Pancreas (tissue), 10 donors: ENCODE results near the gene FERMT1. TPM values are rescaled to one million over a fixed set of nuclear protein-coding genes. Genes with fewer than 3 reads are reported as not detected.

ENCODE experiments used
- ATAC-seq, 4 donors: fragments of 200-7000 bp; cut with Tn5 transposase; one replicate each; pipeline versions ENCODE4 v1.8.0 to v1.9.1; 2020; ENCODE audit warnings: mild to moderate bottlenecking in 4 of 4, moderate library complexity in 4 of 4
- DNase-seq, 6 donors: peaks; one replicate each; pipeline ENCODE4 v3.0.0-alpha.2; 2020
- FAIRE-seq: peaks from 2 replicates; lab custom pipeline; 2012; peaks lifted over from hg19 to GRCh38; lab: Jason Lieb, UNC
- H3K27ac ChIP-seq, 4 donors: fragments of 200-600 bp; sonication (generic); 1 replicate in 3 of 4; 2 replicates in 1 of 4; pipeline versions ENCODE4 v1.5.0 to v1.8.0; 2020
- H3K27me3 ChIP-seq, 4 donors: fragments of 200-600 bp; one replicate each; pipeline ENCODE4 v1.8.0; 2021
- H3K36me3 ChIP-seq, 3 donors: fragments of 200-600 bp; sonication (generic) in 1 of 3; one replicate each; pipeline versions ENCODE4 v1.5.0 to v1.8.0; 2020 to 2021
- H3K4me1 ChIP-seq, 3 donors: fragments of 200-600 bp; one replicate each; pipeline ENCODE4 v1.8.0; 2021
- H3K4me3 ChIP-seq, 4 donors: fragments of 200-600 bp; sonication (generic) in 2 of 4; one replicate each; pipeline versions ENCODE4 v1.5.0 to v1.8.0; 2020 to 2021
- H3K9me3 ChIP-seq, 4 donors: fragments of 200-600 bp; one replicate each; pipeline ENCODE4 v1.8.0; 2021
- WGBS, 2 donors: extraction: QIAGEN DNeasy Blood & Tissue Kit; methylation state at CpG; one replicate each; pipeline ENCODE4 v1.1.7; 2013; 5-methylcytosine and 5-hydroxymethylcytosine counted together
- intact Hi-C, 3 donors: fragments of 100-400 bp; cut with DNase I; formaldehyde crosslinking; loops; one replicate each; pipeline versions ENCODE4 v1.11.1 to v1.14.2; 2022
- polyA plus RNA-seq, 2 donors: library from polyadenylated mRNA; stranded (reverse); fragments of 200-250 nt; gene quantifications; one replicate each; pipeline ENCODE4 v1.2.3, GENCODE V29; 2013
- total RNA-seq, 6 donors: library from RNA; stranded (reverse); fragmentation: NEBNext Ultra II Directional in 4 of 6; extraction: Animal tissue kit (Norgen Biotek cat#: 25700) in 4 of 6; gene quantifications; one replicate each; pipeline versions ENCODE4 v1.2.1 to v1.2.4, GENCODE V29; 2021 to 2023
- TF ChIP-seq, protein P1 (sequence below), 4 donors: fragments of 200-600 bp; sonication (generic) in 3 of 4; IDR thresholded peaks; one replicate each; pipeline versions ENCODE4 v1.5.0 to v1.8.0; 2021; ENCODE audit warnings: antibody characterized with exemption in 4 of 4
- donor health status: healthy with polysubstance abuse.
- donor health status: DM: no; HTN: no; CAD: no; lungs with moderate emphysema.
- donor health status: DM: no; HTN: no; CAD: no.
- donor health status: control.
- donor health status: control.
- donor health status: Bipolar disorder and iron deficiency.
- donor health status: DM: yes; HTN: yes; CAD: no.
- donor health status: DM: no; HTN: no; CAD: no.
- donor health status: DM: no; HTN: no; CAD: no.
- donor health status: DM: yes; HTN: yes; CAD: no.

Gene FERMT1, protein sequence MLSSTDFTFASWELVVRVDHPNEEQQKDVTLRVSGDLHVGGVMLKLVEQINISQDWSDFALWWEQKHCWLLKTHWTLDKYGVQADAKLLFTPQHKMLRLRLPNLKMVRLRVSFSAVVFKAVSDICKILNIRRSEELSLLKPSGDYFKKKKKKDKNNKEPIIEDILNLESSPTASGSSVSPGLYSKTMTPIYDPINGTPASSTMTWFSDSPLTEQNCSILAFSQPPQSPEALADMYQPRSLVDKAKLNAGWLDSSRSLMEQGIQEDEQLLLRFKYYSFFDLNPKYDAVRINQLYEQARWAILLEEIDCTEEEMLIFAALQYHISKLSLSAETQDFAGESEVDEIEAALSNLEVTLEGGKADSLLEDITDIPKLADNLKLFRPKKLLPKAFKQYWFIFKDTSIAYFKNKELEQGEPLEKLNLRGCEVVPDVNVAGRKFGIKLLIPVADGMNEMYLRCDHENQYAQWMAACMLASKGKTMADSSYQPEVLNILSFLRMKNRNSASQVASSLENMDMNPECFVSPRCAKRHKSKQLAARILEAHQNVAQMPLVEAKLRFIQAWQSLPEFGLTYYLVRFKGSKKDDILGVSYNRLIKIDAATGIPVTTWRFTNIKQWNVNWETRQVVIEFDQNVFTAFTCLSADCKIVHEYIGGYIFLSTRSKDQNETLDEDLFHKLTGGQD
- total RNA-seq (1 to 10 TPM; 1.5 to 5.6 (median 2.6) TPM), polyA plus RNA-seq (1 to 10 TPM in 1 of 2 donors, under 1 TPM in 1; 0.80 to 2.5 TPM)

DNA sequence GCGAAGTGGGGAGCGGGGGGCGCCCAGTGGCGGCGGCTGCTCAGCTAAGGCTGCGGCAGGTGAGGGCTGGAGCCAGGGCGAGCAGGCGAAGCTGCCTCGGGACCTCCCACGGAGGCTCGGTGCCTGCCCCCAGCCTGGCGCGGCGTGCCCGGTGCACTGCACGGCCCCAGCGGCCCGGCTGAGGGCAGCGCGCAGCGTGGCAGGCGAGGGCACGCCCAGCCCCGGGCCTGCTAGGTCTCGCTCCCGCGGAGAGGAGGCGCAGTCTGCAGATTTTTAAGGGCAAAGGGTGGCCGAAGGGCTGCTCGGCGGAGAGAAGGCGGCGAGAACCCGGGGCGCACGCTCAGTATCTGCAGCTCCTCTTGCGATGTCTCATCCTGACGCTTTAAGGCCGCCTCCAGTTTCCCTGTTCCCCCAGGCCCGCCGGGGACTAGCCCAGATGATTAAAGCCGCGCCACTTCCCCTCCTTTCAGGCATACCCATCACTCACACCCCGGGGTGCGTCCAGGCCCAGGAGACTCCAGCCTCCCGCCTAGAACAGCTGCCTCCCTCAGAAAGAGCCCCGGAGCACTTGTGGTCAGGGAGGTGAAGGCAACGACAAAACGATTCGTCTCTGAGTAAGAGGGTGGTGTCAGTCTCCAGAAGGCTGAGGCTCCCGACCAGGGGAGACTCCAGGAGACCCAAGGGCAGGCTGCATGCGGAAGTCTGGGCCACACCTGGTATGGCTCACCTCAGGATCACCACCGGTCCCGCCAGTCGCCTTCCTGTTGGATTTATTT, at the start of gene FERMT1:
Gene FERMT1 (minus strand): TSS at position 158 of the 776 bp plus-strand sequence. CDS start 3,476 bp downstream, outside the sequence.
- H3K36me3 ChIP-seq: no peaks in the 10 kb centered on the region
- H3K27ac ChIP-seq: peak within 1 kb of the TSS; percentile 66 to 72 (median 70)
- TF ChIP-seq, protein P1, sequence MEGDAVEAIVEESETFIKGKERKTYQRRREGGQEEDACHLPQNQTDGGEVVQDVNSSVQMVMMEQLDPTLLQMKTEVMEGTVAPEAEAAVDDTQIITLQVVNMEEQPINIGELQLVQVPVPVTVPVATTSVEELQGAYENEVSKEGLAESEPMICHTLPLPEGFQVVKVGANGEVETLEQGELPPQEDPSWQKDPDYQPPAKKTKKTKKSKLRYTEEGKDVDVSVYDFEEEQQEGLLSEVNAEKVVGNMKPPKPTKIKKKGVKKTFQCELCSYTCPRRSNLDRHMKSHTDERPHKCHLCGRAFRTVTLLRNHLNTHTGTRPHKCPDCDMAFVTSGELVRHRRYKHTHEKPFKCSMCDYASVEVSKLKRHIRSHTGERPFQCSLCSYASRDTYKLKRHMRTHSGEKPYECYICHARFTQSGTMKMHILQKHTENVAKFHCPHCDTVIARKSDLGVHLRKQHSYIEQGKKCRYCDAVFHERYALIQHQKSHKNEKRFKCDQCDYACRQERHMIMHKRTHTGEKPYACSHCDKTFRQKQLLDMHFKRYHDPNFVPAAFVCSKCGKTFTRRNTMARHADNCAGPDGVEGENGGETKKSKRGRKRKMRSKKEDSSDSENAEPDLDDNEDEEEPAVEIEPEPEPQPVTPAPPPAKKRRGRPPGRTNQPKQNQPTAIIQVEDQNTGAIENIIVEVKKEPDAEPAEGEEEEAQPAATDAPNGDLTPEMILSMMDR (IDR thresholded peaks at IDR 0.05): no peak
- intact Hi-C loops: no loop called here
- ATAC-seq (peak; percentile 96 to 98 (median 96)), DNase-seq (peak; percentile 49 to 87 (median 70)), FAIRE-seq (no peak)
- H3K4me1 ChIP-seq: peaks cover 0 to 3% (median 0%) of the 10 kb centered on the region in 3 donors
- H3K9me3 ChIP-seq: no peaks in the 10 kb centered on the region
- WGBS, 2 donors: 6 to 8% methylated on average over 37 to 55 of the region's 55 CpGs
- H3K27me3 ChIP-seq: no peaks in the 10 kb centered on the region
- H3K4me3 ChIP-seq: peak within 1 kb of the TSS; percentile 33 to 66 (median 47)

- Histone ChIP-seq H3K27me3 (no peaks in the 10 kb centered on the region), H3K27ac (no peak overlapping the region), H3K4me1 (no peaks in the 10 kb centered on the region), H3K4me3 (no peak overlapping the region), H3K36me3 (no peaks in the 10 kb centered on the region), H3K9me3 (no peaks in the 10 kb centered on the region)
- TF ChIP-seq, protein P1 (IDR thresholded peaks at IDR 0.05): no peak
- ATAC-seq (no peak), DNase-seq (no peak), FAIRE-seq (no peak)
- intact Hi-C loops: loop anchor here in 1 of 3 donors (10.0 kb wide), 1 partner anchor 596 kb away; the partner anchor contains the start of gene BMP2
Measured at GRCh38 chr20:6169251-6169650, 46.4 kb upstream of the FERMT1 start.

GRCh38 chr20:6168204-6168603, 45.4 kb upstream of the FERMT1 start:
- Histone ChIP-seq H3K4me1 (no peaks in the 10 kb centered on the region), H3K27ac (no peak overlapping the region), H3K36me3 (no peaks in the 10 kb centered on the region), H3K4me3 (no peak overlapping the region), H3K27me3 (no peaks in the 10 kb centered on the region), H3K9me3 (no peaks in the 10 kb centered on the region)
- ATAC-seq: no peak
- TF ChIP-seq, protein P1 (IDR thresholded peaks at IDR 0.05): no peak
- DNase-seq: no peak
- intact Hi-C loops: loop anchor here in 1 of 3 donors (10.0 kb wide), 1 partner anchor 597 kb away; the partner anchor contains the start of gene BMP2
- no peak for FAIRE-seq

DNA sequence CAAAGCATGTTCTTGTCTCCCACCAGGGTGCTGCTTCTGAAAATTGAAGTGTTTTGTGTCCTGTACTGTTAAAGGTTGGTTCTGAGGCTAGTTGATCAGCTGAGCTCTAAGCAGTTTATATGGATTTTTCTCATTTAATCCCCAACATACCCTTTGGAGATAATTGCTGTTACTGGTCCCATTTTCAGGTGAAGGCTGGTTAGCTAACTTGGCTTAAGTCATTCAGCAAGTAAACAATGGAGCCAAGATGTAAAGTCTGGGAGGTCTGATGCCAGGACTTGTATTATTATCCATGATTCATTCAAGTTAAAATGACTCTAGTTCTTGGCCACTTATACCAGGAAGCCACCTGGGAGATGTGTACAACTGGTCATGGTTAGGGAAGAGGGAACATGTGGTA, 42.5 kb upstream of the FERMT1 start:
- H3K27ac ChIP-seq: peak overlapping the region in 1 of 4 donors; percentile 26
- no peaks in the 10 kb centered on the region for H3K36me3 ChIP-seq
- FAIRE-seq (no peak), ATAC-seq (peak in 2 of 4 donors; percentile 32 to 39), DNase-seq (no peak)
- intact Hi-C loops: loop anchor here in 1 of 3 donors (10.0 kb wide), 1 partner anchor 599 kb away; the partner anchor contains the start of gene BMP2
- H3K4me1 ChIP-seq: no peaks in the 10 kb centered on the region
- H3K4me3 ChIP-seq: no peak overlapping the region
- TF ChIP-seq, protein P1 (IDR thresholded peaks at IDR 0.05): no peak
- H3K9me3 ChIP-seq: no peaks in the 10 kb centered on the region
- no peaks in the 10 kb centered on the region for H3K27me3 ChIP-seq
